GM12878 (cell line): ENCODE results near the gene FAM83D.

ENCODE experiments used
- CREB1 ChIP-seq: IDR thresholded peaks from 2 replicates; pipeline ENCODE4 v1.6.1; 2012; ENCODE audit warnings: low read depth, mild to moderate bottlenecking, inconsistent platforms
- CTCF ChIP-seq, 3 experiments: IDR thresholded peaks in 2 of 3; conservative IDR thresholded peaks in 1 of 3; 2 replicates each; pipeline ENCODE4 v1.5.1; 2011; ENCODE audit warnings: low read depth in 3 of 3, low read length in 3 of 3, mild to moderate bottlenecking in 3 of 3, control low read depth in 2 of 3, moderate library complexity in 2 of 3, inconsistent platforms in 1 of 3, mixed read lengths in 1 of 3; ENCODE audit not compliant: control insufficient read depth in 2 of 3, insufficient read depth in 1 of 3; ENCODE audit errors: extremely low read depth in 1 of 3
- E4F1 ChIP-seq: fragments of 450-650 bp; IDR thresholded peaks from 2 replicates; pipeline ENCODE4 v1.6.1; 2018; ENCODE audit warnings: borderline replicate concordance, mild to moderate bottlenecking; ENCODE audit not compliant: partially characterized antibody
- EZH2 ChIP-seq: IDR thresholded peaks from 2 replicates; pipeline ENCODE4 v1.6.1; 2012; ENCODE audit warnings: low read depth, mild to moderate bottlenecking, control low read depth, inconsistent platforms, low read length, borderline replicate concordance; ENCODE audit not compliant: control insufficient read depth
- FOS ChIP-seq: IDR thresholded peaks from 3 replicates; pipeline ENCODE4 v1.6.1; 2011; ENCODE audit warnings: borderline replicate concordance; ENCODE audit not compliant: insufficient read length; ENCODE audit errors: extremely low read depth
- IRF5 ChIP-seq: fragments of 450-650 bp; IDR thresholded peaks from 2 replicates; pipeline ENCODE4 v1.6.1; 2017; ENCODE audit warnings: borderline replicate concordance
- NR2C2 ChIP-seq: IDR thresholded peaks from 2 replicates; pipeline ENCODE4 v1.6.1; 2011; ENCODE audit warnings: borderline replicate concordance, low read depth; ENCODE audit not compliant: control insufficient read depth, insufficient read length
- POLR2AphosphoS5 ChIP-seq: IDR thresholded peaks from 2 replicates; pipeline ENCODE4 v1.6.1; 2011; ENCODE audit warnings: mild to moderate bottlenecking, low read length, inconsistent platforms
- SP1 ChIP-seq: IDR thresholded peaks from one replicate; pipeline ENCODE4 v1.6.1; 2011; ENCODE audit warnings: low read depth, low read length
- TAF1 ChIP-seq: IDR thresholded peaks from 2 replicates; pipeline ENCODE4 v1.6.1; 2011; ENCODE audit warnings: mild to moderate bottlenecking, low read depth, low read length, borderline replicate concordance
- TCF7 ChIP-seq: IDR thresholded peaks from 2 replicates; pipeline ENCODE4 v1.6.1; 2014; ENCODE audit warnings: antibody characterized with exemption, borderline replicate concordance
- USF1 ChIP-seq: IDR thresholded peaks from 2 replicates; pipeline ENCODE4 v1.6.1; 2011; ENCODE audit warnings: borderline replicate concordance, low read depth, mild to moderate bottlenecking, moderate library complexity, mixed read lengths, low read length; ENCODE audit not compliant: insufficient read depth; ENCODE audit errors: extremely low read length

- no peak for TF ChIP-seq NR2C2
- TF ChIP-seq IRF5, result no peak
- no peak for TF ChIP-seq CREB1
- TF ChIP-seq CTCF (IDR thresholded peaks at IDR 0.05 in 2 of 3, conservative IDR thresholded peaks at IDR 0.05 in 1 of 3; ENCODE audit: control insufficient read depth in 2 of 3, extremely low read depth in 1 of 3, insufficient read depth in 1 of 3, low read depth in 3 of 3, low read length in 3 of 3), result no peak
- no peak for TF ChIP-seq USF1
- TF ChIP-seq E4F1, result no peak
- no peak for TF ChIP-seq TCF7
- no peak for TF ChIP-seq EZH2
- no peak for TF ChIP-seq POLR2AphosphoS5
- no peak for TF ChIP-seq FOS
- TF ChIP-seq TAF1, result no peak
- TF ChIP-seq SP1, result no peak
Measured at GRCh38 chr20:38920851-38921250, 5.4 kb upstream of the FAM83D start.
